Stimulated activated CD4-positive, alpha-beta T cell treated with anti-CD3 and anti-CD28 coated beads, Interleukin-1b, Interleukin-23, amount 100 ng/mL, for 4 hours (primary cell): ENCODE measurements around the gene PCMTD2.

Experiments
- DNase-seq, 2 donors: peaks; one replicate each; pipeline ENCODE4 v3.0.0-alpha.2; 2020; ENCODE audit warnings: low read depth in 2 of 2

The PCMTD2 gene

GRCh38 chr20:64255361-64256281 lies at the start of gene PCMTD2:
PCMTD2 (plus strand) TSS chr20:64255748; CDS start chr20:64259966, 4,218 bp downstream.
- peak; percentile 82 to 84 for DNase-seq

GRCh38 chr20:64206614-64207013 lies 48.9 kb upstream of the PCMTD2 start:
- DNase-seq = no peak

DNA sequence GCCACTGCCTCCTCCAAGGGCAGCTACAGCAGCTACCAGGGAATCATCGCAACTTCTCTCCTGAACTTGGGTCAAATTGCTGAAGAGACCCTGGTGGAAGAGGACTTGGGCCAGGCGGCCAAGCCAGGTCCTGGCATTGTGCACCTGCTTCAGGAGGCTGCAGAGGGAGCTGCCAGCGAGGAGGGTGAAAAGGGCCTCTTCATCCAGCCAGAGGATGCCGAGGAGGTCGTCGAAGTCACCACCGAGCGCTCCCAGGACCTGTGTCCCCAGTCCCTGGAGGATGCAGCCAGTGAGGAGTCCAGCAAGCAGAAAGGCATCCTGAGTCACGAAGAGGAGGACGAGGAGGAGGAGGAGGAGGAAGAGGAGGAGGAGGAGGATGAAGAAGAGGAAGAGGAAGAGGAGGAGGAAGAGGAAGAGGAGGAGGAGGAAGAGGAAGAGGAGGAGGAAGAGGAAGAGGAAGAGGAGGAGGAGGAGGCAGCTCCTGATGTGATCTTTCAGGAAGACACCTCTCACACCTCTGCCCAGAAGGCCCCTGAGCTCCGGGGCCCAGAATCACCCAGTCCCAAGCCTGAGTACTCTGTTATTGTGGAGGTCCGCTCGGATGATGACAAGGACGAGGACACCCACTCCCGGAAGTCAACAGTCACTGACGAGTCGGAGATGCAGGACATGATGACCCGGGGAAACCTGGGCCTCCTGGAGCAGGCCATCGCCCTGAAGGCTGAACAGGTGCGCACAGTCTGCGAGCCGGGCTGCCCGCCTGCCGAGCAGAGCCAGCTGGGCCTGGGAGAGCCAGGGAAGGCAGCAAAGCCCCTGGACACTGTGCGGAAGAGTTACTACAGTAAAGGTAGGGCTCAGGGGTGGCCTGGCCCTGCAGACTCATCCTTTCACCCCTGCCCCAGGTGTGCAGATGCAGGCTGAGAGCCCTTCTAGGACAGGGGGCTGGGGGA lies 47.6 kb upstream of the PCMTD2 start:
- no peak for DNase-seq

DNA sequence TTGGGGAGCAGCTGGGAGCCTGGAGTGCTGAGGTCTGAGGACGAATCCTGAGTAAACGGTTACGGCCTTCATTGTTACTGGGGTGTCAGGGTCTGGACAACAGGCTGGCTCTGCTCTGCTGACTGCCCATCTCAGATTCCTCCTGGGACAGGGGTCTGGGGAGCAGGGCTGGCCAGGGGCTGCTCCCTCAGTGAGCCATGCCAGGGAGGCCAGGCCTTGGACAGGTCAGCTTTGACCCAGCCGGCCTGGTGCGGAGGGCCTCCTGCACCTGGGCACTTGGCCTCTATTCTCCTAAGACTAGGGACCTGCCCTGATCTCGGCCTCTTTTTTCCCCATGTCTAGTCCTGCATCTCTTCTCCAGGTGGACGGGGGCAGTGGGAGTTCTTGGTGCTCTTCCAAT lies 46.4 kb upstream of the PCMTD2 start:
- DNase-seq = no peak

GRCh38 chr20:64210656-64211369 lies 44.7 kb upstream of the PCMTD2 start:
- DNase-seq = no peak

GRCh38 chr20:64211874-64212658 lies 43.5 kb upstream of the PCMTD2 start:
- DNase-seq = no peak

DNA sequence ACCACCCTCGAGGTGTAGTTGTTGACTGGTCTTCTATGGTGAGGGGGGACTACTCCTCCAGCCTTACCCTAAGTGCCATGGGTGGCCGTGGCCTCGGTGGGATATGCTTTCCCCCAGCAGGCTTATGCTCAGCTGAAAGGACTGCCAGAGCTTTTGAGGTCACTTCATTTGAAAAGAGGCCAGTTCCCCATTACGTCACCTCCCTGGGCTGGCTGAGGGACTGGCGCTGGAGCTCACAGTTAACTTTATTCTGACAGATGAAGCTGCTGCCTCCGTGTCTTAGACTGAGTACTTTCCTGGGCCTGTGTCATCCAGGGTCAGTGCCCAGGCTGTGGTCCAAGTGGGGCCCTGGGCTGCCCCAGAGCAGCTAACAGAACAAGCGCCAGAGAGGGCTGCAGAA lies 42.8 kb upstream of the PCMTD2 start:
- no peak for DNase-seq

DNA sequence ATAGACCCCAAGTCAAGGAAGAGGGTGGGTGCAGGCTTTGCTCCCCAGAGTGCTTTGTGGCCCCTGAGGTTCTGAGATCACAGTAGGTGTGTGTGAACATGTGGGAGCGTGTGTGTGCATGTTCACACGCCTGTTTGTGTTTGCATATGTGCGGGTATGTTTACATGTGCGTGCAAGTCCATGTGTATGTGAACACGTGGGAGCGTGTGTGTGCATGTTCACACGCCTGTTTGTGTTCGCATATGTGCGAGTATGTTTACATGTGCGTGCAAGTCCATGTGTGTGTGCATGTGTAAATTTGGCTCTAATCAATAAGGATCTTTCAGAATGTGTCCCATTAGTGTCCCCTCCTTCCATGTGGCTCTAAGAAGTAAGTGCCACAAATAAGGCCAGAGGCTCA lies 41.4 kb upstream of the PCMTD2 start:
- DNase-seq = no peak

DNA sequence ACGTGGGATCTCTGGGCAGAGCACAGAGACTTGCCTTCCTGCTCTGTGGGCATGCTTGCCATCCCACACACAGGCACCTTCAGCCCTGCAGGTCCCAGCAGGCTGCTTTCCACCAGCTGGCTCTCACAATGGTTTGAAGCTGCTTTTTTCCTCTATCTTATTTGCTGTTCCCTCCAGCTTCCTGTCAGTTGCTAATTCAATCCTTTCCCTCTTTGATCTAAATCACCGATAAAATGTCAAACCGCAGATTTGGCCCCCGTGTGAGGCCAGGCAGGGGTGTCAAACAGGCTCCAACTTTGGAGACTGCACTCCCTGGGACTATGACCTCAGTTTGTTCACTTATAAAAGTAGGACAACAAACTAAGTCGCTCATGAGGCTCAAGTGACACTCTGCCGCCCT lies 40.6 kb upstream of the PCMTD2 start:
- DNase-seq = no peak

DNA sequence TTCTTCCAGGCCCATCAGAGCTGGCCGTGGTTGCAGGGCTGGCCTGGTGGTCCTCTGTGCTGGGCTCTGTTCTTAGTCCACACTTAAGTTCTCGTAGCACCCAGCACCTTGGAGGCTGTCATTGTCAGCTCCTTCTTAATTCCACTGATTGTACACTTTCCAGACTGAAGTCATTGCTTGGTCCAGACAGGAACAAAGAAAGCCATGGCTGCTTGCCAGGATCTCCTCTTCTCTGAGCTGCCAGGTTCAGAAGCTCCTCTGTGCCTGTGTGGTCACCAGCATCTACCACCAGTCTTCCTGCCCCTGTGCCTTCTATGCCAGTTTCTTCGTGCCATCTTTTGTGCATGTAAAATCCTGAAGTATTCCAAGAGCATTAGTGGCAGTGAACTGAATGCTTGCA lies 39.5 kb upstream of the PCMTD2 start:
- DNase-seq = no peak

DNA sequence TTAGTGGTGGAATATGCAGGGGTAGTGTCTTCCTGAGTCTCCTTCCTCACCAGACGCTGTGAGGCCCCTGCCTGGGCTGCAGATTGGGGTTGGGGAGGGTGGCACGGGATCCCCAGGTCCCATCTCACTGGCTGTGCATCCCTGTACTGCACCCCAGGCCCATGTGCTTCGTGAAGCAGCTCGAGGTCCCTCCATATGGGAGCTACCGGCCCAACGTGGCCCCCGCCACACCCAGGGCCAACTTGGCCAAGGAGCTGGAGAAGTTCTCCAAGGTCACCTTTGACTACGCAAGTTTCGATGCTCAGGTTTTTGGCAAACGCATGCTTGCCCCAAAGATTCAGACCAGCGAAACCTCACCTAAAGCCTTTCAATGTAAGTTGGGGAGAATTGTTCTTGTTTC lies 38.6 kb upstream of the PCMTD2 start:
- no peak for DNase-seq

DNA sequence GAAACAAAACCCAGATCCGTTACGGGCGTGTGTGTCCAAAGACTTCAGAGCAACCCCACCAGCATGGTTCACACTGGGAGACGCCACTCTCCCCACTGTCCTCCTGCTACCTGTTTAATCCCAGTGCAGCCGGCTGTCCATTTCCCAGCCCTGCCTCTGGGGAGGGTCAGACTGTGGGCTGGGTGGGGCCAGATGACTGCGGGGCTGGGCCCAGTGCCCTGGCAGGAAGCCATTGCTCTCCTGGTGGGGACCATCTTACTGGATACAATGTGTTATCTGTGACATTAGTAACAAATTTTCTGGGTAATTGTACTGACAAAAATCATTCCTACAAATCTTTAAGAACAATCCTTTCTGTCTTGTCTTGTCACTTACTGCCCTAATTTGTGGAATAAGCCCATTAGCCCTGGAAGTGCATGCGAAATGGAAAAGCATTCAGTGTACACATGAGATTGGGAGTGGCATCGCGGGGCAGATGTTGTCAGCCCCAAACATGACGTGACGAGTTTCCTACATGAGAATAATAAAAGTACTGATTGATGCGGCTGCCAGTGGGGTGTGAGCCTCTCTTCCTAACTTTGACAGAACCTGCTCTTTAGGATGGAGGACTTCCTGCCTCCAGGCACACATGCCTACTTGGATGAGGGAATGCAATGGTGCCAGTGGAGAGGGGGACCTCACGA lies 37.9 kb upstream of the PCMTD2 start:
- DNase-seq = no peak

DNA sequence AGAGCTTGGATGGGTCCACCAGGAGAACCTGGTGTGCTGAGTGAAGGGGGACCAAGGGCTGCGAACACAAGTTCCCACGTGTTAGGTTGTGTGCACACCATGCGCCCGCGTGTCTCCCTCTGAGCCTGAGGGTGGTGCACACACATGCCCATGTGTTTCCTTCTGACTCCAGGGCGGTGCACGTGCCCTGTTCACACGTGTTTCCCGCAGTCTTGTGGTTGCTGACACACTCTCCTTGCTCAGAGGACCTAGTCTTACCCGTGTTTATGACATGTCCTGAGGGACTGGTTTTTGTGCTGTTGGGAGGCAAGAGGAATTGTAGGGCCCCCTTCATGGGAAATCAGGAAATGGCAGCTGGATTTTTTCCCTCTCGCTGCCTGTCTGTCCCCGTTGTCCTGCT lies 36.3 kb upstream of the PCMTD2 start:
- DNase-seq = no peak

GRCh38 chr20:64219730-64220129 lies 35.8 kb upstream of the PCMTD2 start:
- DNase-seq = no peak

DNA sequence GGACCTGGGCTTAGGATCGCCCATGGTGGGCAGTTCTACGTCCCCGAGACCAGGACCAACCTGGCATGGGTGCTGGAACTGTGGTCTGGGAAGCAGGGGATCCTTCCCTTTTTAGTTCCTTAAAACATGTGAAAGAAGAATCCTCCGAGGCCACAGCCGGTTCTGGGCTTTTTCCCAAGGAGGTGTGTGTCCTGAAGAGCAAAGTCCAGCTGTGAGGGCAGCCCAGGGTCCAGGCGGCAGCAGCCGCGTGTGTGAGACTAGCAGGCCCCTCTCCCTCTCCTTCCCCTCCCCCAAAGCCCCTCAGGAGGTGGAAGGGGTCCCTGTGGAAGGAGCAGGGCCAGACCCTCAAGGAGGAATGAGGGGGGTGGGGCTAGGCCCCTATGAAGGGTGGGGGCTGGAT lies 35.1 kb upstream of the PCMTD2 start:
- DNase-seq = no peak

GRCh38 chr20:64220891-64221527 lies 34.5 kb upstream of the PCMTD2 start:
- no peak for DNase-seq

DNA sequence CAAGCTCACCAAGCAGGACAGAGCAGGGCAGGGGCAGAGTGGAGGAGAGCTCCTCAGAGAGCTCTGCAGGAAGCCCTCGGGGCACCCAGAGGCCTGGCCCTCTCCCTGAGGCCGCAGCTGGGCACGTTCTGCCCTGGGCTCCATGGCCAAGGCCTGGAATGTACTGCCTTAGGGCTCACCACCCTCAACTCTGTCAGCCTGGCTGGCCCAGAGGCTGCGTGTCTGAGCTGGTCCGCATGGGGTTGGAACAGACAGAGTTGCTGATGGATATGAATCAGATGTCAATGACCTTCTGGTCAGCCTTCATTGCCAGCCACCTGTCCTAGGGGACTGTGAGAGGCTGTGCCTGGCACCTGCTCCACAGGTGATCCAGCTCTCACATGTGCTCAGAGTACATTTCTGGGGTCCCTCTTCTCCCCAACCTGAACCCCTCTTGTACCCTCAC lies 33.2 kb upstream of the PCMTD2 start:
- no peak for DNase-seq

DNA sequence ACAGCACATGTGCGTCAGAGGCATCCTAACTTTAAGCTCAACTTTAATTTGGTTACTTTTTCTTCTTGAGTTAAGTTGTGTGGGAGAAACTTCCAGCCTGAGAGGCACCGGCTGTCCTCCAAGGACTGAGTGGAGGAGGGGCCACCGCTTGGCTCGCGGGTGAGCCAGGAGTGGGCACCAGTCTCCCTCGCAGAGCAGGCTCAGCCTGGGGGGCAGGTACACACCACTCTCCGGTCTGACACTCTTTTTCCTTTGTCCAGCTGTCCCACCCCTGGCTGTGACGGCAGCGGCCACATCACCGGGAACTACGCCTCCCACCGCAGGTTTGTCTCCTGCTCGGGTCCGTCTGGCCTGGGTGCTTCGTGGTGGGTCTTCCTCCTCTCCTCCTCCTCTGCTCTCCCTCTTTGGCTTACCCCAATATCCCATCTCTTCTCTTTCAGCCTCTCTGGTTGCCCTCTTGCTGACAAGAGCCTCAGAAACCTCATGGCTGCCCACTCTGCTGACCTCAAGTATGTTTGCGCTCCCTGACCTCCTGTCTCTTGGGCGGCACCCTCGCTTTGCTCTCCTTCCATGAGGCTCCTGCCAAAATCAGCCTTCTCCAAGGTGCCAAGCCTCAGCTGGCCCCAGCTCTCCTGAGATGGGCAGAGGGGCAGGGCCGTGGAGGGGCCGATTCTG lies 32.6 kb upstream of the PCMTD2 start:
- no peak for DNase-seq

GRCh38 chr20:64223526-64224067 lies 32.0 kb upstream of the PCMTD2 start:
- no peak for DNase-seq
